HUES48 (cell line): ENCODE results near the gene ANXA1.
A peak's percentile ranks its signal among the peaks of the same experiment; 100 is the strongest.
"Not testable (repeated sequence)": the region's sequence is repeated elsewhere in the genome, so short reads cannot be mapped to it uniquely, and the experiment has no call there.

Source experiments
- H3K27ac ChIP-seq: one replicate; pipeline ENCODE4 v1.7.0; 2013; ENCODE audit warnings: low read depth, low read length, inconsistent platforms
- H3K27me3 ChIP-seq: 2 replicates; pipeline ENCODE4 v1.6.1; 2013; ENCODE audit warnings: mild to moderate bottlenecking, low read length; ENCODE audit not compliant: control insufficient read depth, insufficient read depth
- H3K36me3 ChIP-seq: 2 replicates; pipeline ENCODE4 v1.6.1; 2013; ENCODE audit warnings: low read length; ENCODE audit not compliant: control insufficient read depth, insufficient read depth
- H3K4me1 ChIP-seq: 2 replicates; pipeline ENCODE4 v1.6.1; 2013; ENCODE audit warnings: mild to moderate bottlenecking, low read length; ENCODE audit not compliant: control insufficient read depth, insufficient read depth
- H3K4me3 ChIP-seq: 2 replicates; pipeline ENCODE4 v1.5.1; 2013; ENCODE audit warnings: mild to moderate bottlenecking, low read depth, low read length
- H3K9ac ChIP-seq: 2 replicates; pipeline ENCODE4 v1.6.1; 2013; ENCODE audit warnings: mild to moderate bottlenecking, low read depth, low read length, moderate library complexity
- H3K9me3 ChIP-seq: 2 replicates; pipeline ENCODE4 v1.6.1; 2013; ENCODE audit warnings: low read length; ENCODE audit not compliant: control insufficient read depth, insufficient read depth

ANXA1 gene

GRCh38 chr9:73151653-73152542 is at the start of gene ANXA1:
ANXA1 (plus strand) TSS chr9:73151865; CDS start chr9:73158536, 6,671 bp downstream.
- Histone ChIP-seq H3K4me1 (peaks cover 36% of the 10 kb centered on the region), H3K36me3 (no peaks in the 10 kb centered on the region), H3K27ac (peak within 1 kb of the TSS; percentile 89), H3K9ac (peak within 1 kb of the TSS; percentile 74; the same call in 1 of the 2 replicates), H3K9me3 (no peaks in the 10 kb centered on the region), H3K4me3 (peak within 1 kb of the TSS; percentile 49; the same call in 1 of the 2 replicates), H3K27me3 (no peaks in the 10 kb centered on the region)

GRCh38 chr9:73104342-73104741 is 47.3 kb upstream of the ANXA1 start:
- H3K36me3 ChIP-seq = no peaks in the 10 kb centered on the region
- H3K27ac ChIP-seq = no peak overlapping the region
- H3K4me1 ChIP-seq = no peaks in the 10 kb centered on the region
- H3K27me3 ChIP-seq = no peaks in the 10 kb centered on the region
- H3K4me3 ChIP-seq = no peak overlapping the region
- H3K9me3 ChIP-seq = no peaks in the 10 kb centered on the region
- H3K9ac ChIP-seq = no peak overlapping the region

GRCh38 chr9:73104921-73105320 is 46.7 kb upstream of the ANXA1 start:
- Histone ChIP-seq H3K4me3 (no peak overlapping the region), H3K36me3 (no peaks in the 10 kb centered on the region), H3K9ac (no peak overlapping the region), H3K4me1 (no peaks in the 10 kb centered on the region), H3K27ac (no peak overlapping the region), H3K9me3 (no peaks in the 10 kb centered on the region), H3K27me3 (no peaks in the 10 kb centered on the region)

- not testable (repeated sequence) for H3K4me1 ChIP-seq, H3K4me3 ChIP-seq, H3K27me3 ChIP-seq, H3K9ac ChIP-seq, H3K27ac ChIP-seq, H3K9me3 ChIP-seq, H3K36me3 ChIP-seq
These were observed 44.1 kb upstream of the ANXA1 start for GRCh38 chr9:73107489-73108069.

- H3K36me3 ChIP-seq = no peaks in the 10 kb centered on the region
- no peaks in the 10 kb centered on the region for H3K4me1 ChIP-seq
- H3K9me3 ChIP-seq = no peaks in the 10 kb centered on the region
- no peak overlapping the region for H3K9ac ChIP-seq
- no peak overlapping the region for H3K4me3 ChIP-seq
- H3K27ac ChIP-seq = no peak overlapping the region
- no peaks in the 10 kb centered on the region for H3K27me3 ChIP-seq
These were observed 37.6 kb upstream of the ANXA1 start for GRCh38 chr9:73114058-73114457.

GRCh38 chr9:73114958-73115357 is 36.7 kb upstream of the ANXA1 start:
- H3K4me1 ChIP-seq = no peaks in the 10 kb centered on the region
- H3K9ac ChIP-seq = no peak overlapping the region
- no peaks in the 10 kb centered on the region for H3K36me3 ChIP-seq
- H3K4me3 ChIP-seq = no peak overlapping the region
- H3K27me3 ChIP-seq = no peaks in the 10 kb centered on the region
- no peak overlapping the region for H3K27ac ChIP-seq
- H3K9me3 ChIP-seq = no peaks in the 10 kb centered on the region

- Histone ChIP-seq H3K4me1 (no peaks in the 10 kb centered on the region), H3K9me3 (no peaks in the 10 kb centered on the region), H3K9ac (no peak overlapping the region), H3K27ac (no peak overlapping the region), H3K27me3 (no peaks in the 10 kb centered on the region), H3K4me3 (no peak overlapping the region), H3K36me3 (no peaks in the 10 kb centered on the region)
These were observed 35.6 kb upstream of the ANXA1 start for GRCh38 chr9:73116031-73116430.

- no peak overlapping the region for H3K9ac ChIP-seq
- H3K27ac ChIP-seq = no peak overlapping the region
- H3K4me1 ChIP-seq = no peaks in the 10 kb centered on the region
- H3K9me3 ChIP-seq = no peaks in the 10 kb centered on the region
- H3K27me3 ChIP-seq = no peaks in the 10 kb centered on the region
- H3K36me3 ChIP-seq = no peaks in the 10 kb centered on the region
- H3K4me3 ChIP-seq = no peak overlapping the region
These were observed 34.8 kb upstream of the ANXA1 start for GRCh38 chr9:73116880-73117279.

GRCh38 chr9:73118286-73118685 is 33.4 kb upstream of the ANXA1 start:
- H3K27ac ChIP-seq = no peak overlapping the region

GRCh38 chr9:73118898-73119554 is 32.6 kb upstream of the ANXA1 start:
- no peaks in the 10 kb centered on the region for H3K36me3 ChIP-seq
- no peak overlapping the region for H3K9ac ChIP-seq
- H3K4me1 ChIP-seq = no peaks in the 10 kb centered on the region
- H3K27me3 ChIP-seq = no peaks in the 10 kb centered on the region
- 0 out of 2 replicates have a peak, but pooled peaks cover 2% of the 10 kb centered on the region for H3K9me3 ChIP-seq
- no peak overlapping the region for H3K27ac ChIP-seq
- H3K4me3 ChIP-seq = no peak overlapping the region

More at GRCh38 chr9:73118286-73118685, 33.4 kb upstream of the ANXA1 start:
- Histone ChIP-seq H3K9me3 (no peaks in the 10 kb centered on the region), H3K27me3 (no peaks in the 10 kb centered on the region), H3K36me3 (no peaks in the 10 kb centered on the region), H3K4me1 (no peaks in the 10 kb centered on the region), H3K9ac (no peak overlapping the region), H3K4me3 (no peak overlapping the region)
